Umbilical cord (tissue), 2 donors: ENCODE results near the gene SLC9C2. TPM values are rescaled to one million over a fixed set of nuclear protein-coding genes. Genes with fewer than 3 reads are reported as not detected.

ENCODE experiments used
- DNase-seq: peaks from one replicate; pipeline ENCODE4 v3.0.0-alpha.2; 2015; ENCODE audit warnings: low spot score
- total RNA-seq: library from RNA; depleted of rRNA; stranded (reverse); fragments of >200 nt; gene quantifications from one replicate; pipeline ENCODE4 v1.2.3, GENCODE V29; 2014; ENCODE audit warnings: low replicate concordance; ENCODE audit not compliant: insufficient read depth

SLC9C2 gene
- total RNA-seq, 1 donor from 2014 or later = 1.7 TPM

GRCh38 chr1:173454966-173455524 is 147.8 kb downstream of the SLC9C2 start:
- DNase-seq = no peak

DNA sequence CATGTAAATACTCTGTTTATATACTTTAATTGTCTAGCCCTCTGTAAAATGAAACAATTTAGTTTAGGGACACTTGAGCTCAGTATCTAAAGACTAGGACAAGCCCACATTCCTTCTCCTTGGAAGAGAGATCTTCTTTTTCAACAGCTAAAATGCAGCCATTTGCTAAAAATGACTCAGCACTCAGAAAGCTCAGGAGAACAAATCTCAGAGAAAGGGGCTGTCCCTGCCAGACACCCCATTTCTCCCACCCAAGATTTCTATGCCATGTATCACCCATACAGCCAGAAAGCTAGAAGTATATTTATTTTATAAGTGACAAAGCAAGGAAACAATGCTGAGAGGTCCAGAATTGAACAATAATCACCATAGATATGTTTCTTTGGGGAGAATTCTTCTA is 148.9 kb downstream of the SLC9C2 start:
- no peak for DNase-seq

GRCh38 chr1:173451981-173452380 is 150.9 kb downstream of the SLC9C2 start:
- DNase-seq = no peak

Other genes with a start within 250 kb of the SLC9C2 start
- gene PRDX6, start 125.7 kb downstream of the SLC9C2 start, total RNA-seq = 95.8 TPM
- not detected for gene TEX50, start 32.3 kb upstream of the SLC9C2 start, total RNA-seq
- 10.1 TPM for gene ANKRD45, start 66.8 kb upstream of the SLC9C2 start, total RNA-seq
- 29.9 TPM for gene KLHL20, start 111.9 kb upstream of the SLC9C2 start, total RNA-seq
- 18.8 TPM for gene DARS2, start 221.6 kb upstream of the SLC9C2 start, total RNA-seq
- 12.5 TPM for gene CENPL, start 221.8 kb upstream of the SLC9C2 start, total RNA-seq